ENCODE data around the gene ADAMTS4. TPM values are rescaled to one million over a fixed set of nuclear protein-coding genes. Genes with fewer than 3 reads are reported as not detected.

Gene ADAMTS4
- total RNA-seq, 1 donor from 2014 or later, result 2.8 TPM

DNA sequence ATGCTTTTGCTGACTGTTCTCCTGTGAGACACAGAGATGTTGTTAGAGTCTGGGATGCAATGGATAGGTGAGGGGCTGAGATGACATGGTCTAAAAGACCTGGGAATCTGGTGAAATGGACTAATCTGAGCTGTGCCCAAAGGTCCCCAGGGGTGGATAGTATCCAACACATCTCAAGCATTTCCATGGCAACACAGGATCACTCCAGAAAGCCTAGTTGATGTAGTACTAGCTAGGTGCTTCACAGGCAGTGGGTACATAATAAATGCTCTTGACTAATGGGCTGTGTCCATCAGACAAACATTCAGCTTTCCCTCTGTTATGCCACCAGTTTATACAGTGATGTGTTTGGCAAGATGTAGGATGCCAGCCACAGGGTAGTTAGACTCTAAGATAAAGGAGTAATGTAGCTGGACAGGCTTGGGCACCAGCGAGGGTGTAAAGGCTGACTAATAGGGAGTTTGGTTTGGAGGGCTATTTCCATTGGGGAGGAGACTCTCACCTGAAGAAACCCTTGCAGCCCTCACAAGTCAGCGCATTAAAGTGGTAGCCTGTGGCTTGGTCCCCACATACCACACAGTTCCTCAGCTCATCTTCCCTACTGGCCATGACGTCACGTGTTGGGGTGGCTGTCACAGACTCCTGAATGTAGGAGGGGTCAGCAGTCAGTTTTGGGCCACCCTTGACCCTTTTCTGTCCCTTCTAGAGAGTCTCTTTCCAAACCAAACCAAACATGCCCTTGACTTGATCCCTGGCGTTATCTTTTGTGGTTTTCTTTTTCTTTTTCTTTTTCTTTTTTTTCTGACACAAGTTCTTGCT lies 37.3 kb upstream of the ADAMTS4 start:
- H3K27ac Mint-ChIP-seq (ENCODE audit: unreplicated experiment), result no peak overlapping the region

DNA sequence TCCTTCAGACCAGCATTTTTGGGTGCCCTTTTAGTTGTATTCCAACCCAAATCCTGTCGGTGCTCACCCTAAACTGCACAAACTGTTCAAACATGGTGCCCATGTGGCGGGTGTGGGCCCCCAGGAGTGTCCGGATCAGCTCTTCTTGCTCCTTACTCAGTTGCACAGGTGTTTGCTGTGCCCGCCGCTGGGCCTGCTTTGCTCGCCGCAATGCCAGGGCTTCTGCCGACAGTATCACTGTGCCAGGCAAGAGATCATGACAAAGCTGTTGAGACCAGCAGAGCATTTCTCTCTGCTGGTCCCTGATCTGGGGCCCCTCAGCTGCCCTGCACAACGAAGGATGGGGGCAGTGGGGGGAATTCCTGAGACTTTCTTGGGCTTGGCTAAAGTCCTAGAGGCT lies 34.2 kb upstream of the ADAMTS4 start:
- Mint-ChIP-seq H3K27ac (ENCODE audit: unreplicated experiment) (no peak overlapping the region), H3K36me3 (ENCODE audit: low read depth) (peaks cover 13% of the 10 kb centered on the region), H3K9me3 (ENCODE audit: low read depth) (no peaks in the 10 kb centered on the region), H3K27me3 (ENCODE audit: low read depth) (peaks cover 2% of the 10 kb centered on the region), H3K4me1 (ENCODE audit: low read depth) (no peaks in the 10 kb centered on the region), H3K4me3 (ENCODE audit: unreplicated experiment) (no peak overlapping the region)
- DNase-seq (ENCODE audit: low spot score), result no peak
- TF ChIP-seq, protein P1, sequence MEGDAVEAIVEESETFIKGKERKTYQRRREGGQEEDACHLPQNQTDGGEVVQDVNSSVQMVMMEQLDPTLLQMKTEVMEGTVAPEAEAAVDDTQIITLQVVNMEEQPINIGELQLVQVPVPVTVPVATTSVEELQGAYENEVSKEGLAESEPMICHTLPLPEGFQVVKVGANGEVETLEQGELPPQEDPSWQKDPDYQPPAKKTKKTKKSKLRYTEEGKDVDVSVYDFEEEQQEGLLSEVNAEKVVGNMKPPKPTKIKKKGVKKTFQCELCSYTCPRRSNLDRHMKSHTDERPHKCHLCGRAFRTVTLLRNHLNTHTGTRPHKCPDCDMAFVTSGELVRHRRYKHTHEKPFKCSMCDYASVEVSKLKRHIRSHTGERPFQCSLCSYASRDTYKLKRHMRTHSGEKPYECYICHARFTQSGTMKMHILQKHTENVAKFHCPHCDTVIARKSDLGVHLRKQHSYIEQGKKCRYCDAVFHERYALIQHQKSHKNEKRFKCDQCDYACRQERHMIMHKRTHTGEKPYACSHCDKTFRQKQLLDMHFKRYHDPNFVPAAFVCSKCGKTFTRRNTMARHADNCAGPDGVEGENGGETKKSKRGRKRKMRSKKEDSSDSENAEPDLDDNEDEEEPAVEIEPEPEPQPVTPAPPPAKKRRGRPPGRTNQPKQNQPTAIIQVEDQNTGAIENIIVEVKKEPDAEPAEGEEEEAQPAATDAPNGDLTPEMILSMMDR (IDR thresholded peaks at IDR 0.05), result no peak

More for the DNA sequence above, 37.3 kb upstream of the ADAMTS4 start:
- no peak overlapping the region for H3K4me3 Mint-ChIP-seq (ENCODE audit: unreplicated experiment)
- no peaks in the 10 kb centered on the region for H3K36me3 Mint-ChIP-seq (ENCODE audit: low read depth)
- H3K4me1 Mint-ChIP-seq (ENCODE audit: low read depth), result no peaks in the 10 kb centered on the region
- no peak for DNase-seq (ENCODE audit: low spot score)
- TF ChIP-seq, protein P1 (IDR thresholded peaks at IDR 0.05), result no peak
- H3K27me3 Mint-ChIP-seq (ENCODE audit: low read depth), result peaks cover 5% of the 10 kb centered on the region
- H3K9me3 Mint-ChIP-seq (ENCODE audit: low read depth), result no peaks in the 10 kb centered on the region

DNA sequence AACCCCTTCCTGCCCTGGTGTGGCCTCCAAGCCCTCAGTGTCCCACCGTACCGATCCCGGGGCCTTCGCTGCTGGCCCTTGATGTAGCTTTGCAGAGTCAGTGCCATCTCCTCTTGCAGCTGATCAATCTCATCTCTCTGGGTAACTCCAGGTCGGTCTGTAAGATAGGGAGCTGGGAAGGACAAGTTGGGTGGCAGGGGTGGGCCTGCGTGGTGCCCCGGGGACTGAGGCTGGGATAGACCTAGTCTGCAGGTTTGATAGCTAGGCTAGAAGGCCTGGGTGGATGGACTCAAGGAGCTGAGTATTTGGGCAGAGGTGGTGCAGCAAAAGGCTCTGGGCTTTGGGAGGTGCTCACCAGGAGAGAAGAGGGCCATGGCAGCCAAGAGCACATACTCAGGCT lies 31.9 kb upstream of the ADAMTS4 start:
- H3K4me3 Mint-ChIP-seq (ENCODE audit: unreplicated experiment), result no peak overlapping the region
- H3K9me3 Mint-ChIP-seq (ENCODE audit: low read depth), result no peaks in the 10 kb centered on the region
- DNase-seq (ENCODE audit: low spot score), result no peak
- peaks cover 16% of the 10 kb centered on the region for H3K36me3 Mint-ChIP-seq (ENCODE audit: low read depth)
- H3K4me1 Mint-ChIP-seq (ENCODE audit: low read depth), result peaks cover 20% of the 10 kb centered on the region
- TF ChIP-seq, protein P1 (IDR thresholded peaks at IDR 0.05), result no peak
- H3K27me3 Mint-ChIP-seq (ENCODE audit: low read depth), result peaks cover 2% of the 10 kb centered on the region
- no peak overlapping the region for H3K27ac Mint-ChIP-seq (ENCODE audit: unreplicated experiment)

DNA sequence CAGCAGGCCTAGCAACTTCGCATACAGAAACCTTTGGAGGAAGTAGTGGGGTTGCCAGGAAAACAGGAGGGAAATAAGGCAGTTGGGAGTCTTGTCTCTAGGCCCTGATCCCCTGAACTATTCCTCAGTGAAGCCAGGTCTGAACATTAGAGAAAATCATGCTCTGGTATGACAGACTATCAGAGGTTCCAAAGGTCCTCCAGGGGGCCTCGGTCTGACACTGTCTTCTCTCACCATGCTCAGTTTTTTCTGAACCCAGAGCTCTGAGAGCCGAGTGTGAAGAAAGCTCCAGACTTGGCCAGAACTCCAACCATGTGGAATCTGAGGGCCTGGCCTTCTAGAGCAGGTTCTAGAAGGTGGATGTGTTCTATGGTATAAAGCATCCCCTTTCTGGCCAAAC lies 31.0 kb upstream of the ADAMTS4 start:
- Mint-ChIP-seq H3K27ac (ENCODE audit: unreplicated experiment) (no peak overlapping the region), H3K9me3 (ENCODE audit: low read depth) (no peaks in the 10 kb centered on the region), H3K4me3 (ENCODE audit: unreplicated experiment) (no peak overlapping the region), H3K27me3 (ENCODE audit: low read depth) (no peaks in the 10 kb centered on the region), H3K4me1 (ENCODE audit: low read depth) (peaks cover 26% of the 10 kb centered on the region), H3K36me3 (ENCODE audit: low read depth) (peaks cover 16% of the 10 kb centered on the region)
- TF ChIP-seq, protein P1 (IDR thresholded peaks at IDR 0.05), result peak; percentile 35
- no peak for DNase-seq (ENCODE audit: low spot score)

DNA sequence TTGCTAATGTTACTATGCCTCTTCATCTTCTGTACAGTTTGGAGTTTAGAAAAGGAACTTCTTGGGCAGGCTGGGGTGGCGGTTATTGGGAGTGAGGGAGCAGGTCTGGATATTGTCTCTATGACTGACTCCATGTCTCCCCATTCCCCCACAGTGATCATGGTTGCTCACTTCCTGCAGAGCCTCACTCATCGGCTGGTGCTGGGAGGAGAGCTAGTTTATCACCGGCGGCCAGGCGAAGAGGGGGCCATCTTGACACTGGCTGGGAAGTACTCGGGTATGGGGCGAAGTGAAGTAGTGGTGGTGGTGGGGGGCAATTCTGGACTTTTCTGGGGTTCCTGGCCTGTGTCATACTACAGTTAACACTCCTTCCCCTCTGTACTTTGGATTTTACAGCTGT lies 29.2 kb upstream of the ADAMTS4 start:
- peak; percentile 51 for DNase-seq (ENCODE audit: low spot score)
- Mint-ChIP-seq H3K36me3 (ENCODE audit: low read depth) (peaks cover 16% of the 10 kb centered on the region), H3K27me3 (ENCODE audit: low read depth) (no peaks in the 10 kb centered on the region), H3K9me3 (ENCODE audit: low read depth) (no peaks in the 10 kb centered on the region), H3K4me1 (ENCODE audit: low read depth) (peaks cover 26% of the 10 kb centered on the region), H3K4me3 (ENCODE audit: unreplicated experiment) (peak overlapping the region; percentile 100), H3K27ac (ENCODE audit: unreplicated experiment) (no peak overlapping the region)
- TF ChIP-seq, protein P1 (IDR thresholded peaks at IDR 0.05), result no peak
